Measurements from ENCODE around the gene SUGP1.
"Not testable (repeated sequence)": the region's sequence is repeated elsewhere in the genome, so short reads cannot be mapped to it uniquely, and the experiment has no call there.

SUGP1 gene

DNA sequence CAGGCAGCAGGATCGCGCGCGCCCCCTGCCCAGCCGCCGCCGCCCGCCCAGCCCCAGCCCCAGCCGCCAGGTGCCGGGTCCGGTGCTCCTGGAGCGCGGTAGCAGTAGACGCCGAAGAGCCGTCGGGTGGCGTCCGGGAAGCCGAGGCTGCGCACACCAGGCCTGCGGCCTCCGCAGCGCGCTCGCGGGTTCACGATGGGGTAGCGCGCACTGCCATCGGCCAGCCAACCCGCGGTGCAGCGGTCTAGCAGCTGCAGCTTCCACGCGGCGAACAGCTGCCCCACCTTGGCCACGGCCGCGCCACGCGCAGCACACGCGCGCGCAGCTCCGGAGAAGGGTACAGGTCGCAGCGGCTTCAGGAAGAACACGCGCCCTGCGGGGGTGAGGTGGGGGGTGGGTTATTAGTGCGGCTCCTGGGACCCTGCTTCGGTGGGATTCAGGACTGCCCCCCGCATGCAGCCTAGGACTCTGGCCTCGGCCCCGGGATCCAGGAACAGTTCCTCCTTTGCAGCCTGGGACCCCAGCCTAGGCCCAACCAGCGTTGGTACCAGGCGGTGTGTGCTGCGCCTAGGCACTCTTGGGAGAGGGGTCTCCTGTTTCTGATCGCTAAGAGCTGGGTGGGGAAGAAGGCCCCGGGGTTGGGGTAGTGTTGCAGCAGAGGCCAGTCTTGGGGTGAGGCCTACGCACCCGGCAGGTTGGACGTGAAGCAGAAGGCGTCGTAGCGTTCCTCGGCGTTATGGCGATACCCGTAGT lies 62.3 kb downstream of the SUGP1 start:
- Histone ChIP-seq H3K27ac (ENCODE audit: low read length) (no peak overlapping the region), H3K9me3 (ENCODE audit: insufficient read depth, low read depth, low read length) (no peaks in the 10 kb centered on the region), H3K4me1 (ENCODE audit: insufficient read depth, low read length) (peaks cover 3% of the 10 kb centered on the region; the same call in 1 of the 2 replicates), H3K27me3 (ENCODE audit: insufficient read depth, low read length) (peaks cover 48% of the 10 kb centered on the region), H3K9ac (ENCODE audit: low read depth, low read length) (no peak overlapping the region), H3K36me3 (ENCODE audit: insufficient read depth, low read depth, low read length) (no peaks in the 10 kb centered on the region), H3K4me3 (ENCODE audit: low read length) (no peak overlapping the region)

DNA sequence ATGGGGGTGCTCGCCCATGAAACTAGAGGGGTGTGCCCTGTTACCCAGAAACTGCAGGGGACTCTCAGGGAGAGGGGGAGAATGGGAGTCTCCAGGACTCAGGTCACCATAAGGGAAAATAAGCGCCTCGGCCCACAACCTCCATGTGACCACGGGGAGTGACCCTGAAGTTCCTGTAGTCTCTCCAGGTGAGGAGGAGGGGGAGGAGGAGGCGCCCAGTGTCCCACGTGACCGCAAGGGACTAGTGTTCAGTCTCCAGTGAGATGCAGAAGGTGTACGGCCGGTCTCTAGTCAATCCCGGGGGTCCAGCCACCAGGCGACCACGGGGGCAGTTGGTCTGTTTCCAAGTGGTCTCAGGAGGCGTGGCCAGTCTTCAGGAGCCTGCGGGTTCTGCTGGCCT lies 63.2 kb downstream of the SUGP1 start:
- no peaks in the 10 kb centered on the region for H3K9me3 ChIP-seq (ENCODE audit: insufficient read depth, low read depth, low read length)
- no peak overlapping the region for H3K27ac ChIP-seq (ENCODE audit: low read length)
- H3K27me3 ChIP-seq (ENCODE audit: insufficient read depth, low read length): peaks cover 46% of the 10 kb centered on the region
- H3K9ac ChIP-seq (ENCODE audit: low read depth, low read length): no peak overlapping the region
- no peak overlapping the region for H3K4me3 ChIP-seq (ENCODE audit: low read length)
- H3K36me3 ChIP-seq (ENCODE audit: insufficient read depth, low read depth, low read length): no peaks in the 10 kb centered on the region
- peaks cover 3% of the 10 kb centered on the region; the same call in 1 of the 2 replicates for H3K4me1 ChIP-seq (ENCODE audit: insufficient read depth, low read length)

DNA sequence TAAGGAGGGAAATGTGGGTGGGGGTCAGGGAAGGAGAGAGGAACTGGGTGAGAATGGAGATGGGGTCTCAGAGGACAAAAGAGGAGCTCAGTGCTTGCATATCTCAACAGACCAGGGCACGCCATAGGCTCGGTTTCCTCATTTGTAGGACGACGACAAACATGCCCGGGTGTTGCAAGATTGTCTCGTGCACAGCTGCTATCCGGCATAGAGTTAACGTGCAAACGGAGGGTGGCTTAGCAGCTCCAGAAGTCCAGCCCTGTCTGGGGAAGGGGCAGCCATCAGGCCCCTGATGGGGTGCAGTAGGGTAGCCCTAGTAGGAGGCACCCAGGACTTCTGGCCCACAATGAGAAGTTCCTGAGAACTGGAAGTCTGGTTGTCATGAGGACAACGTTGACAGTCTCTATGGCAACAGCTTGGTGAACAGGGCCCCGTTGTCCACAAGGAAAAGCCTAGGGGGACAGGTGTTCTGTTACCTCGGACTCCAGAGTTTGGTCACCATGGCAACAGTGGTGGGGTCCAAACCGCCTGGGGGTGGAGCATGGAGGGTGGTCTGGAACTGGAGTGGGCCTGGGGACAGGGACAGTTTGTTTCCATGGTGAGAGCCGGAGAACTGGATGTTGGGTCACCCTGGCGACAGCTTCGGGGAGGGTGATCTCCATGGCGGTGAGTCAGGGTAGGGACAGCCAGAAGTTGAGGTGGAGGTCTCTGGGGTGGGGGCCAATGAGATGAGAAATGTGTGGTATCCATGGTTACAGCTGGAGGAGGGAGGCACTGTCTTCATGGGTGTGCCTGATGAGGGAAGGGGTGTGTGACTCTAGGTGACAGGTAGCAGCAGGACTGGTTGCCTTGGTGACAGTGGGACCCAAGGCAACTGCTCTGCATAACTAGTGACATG lies 64.0 kb downstream of the SUGP1 start:
- Histone ChIP-seq H3K27me3 (ENCODE audit: insufficient read depth, low read length) (peaks cover 49% of the 10 kb centered on the region), H3K4me1 (ENCODE audit: insufficient read depth, low read length) (no peaks in the 10 kb centered on the region), H3K27ac (ENCODE audit: low read length) (no peak overlapping the region), H3K9me3 (ENCODE audit: insufficient read depth, low read depth, low read length) (no peaks in the 10 kb centered on the region), H3K4me3 (ENCODE audit: low read length) (no peak overlapping the region), H3K9ac (ENCODE audit: low read depth, low read length) (no peak overlapping the region), H3K36me3 (ENCODE audit: insufficient read depth, low read depth, low read length) (no peaks in the 10 kb centered on the region)

GRCh38 chr19:19253409-19253808 lies 66.9 kb downstream of the SUGP1 start:
- not testable (repeated sequence) for H3K4me3 ChIP-seq (ENCODE audit: low read length); H3K9ac ChIP-seq (ENCODE audit: low read depth, low read length); H3K36me3 ChIP-seq (ENCODE audit: insufficient read depth, low read depth, low read length); H3K4me1 ChIP-seq (ENCODE audit: insufficient read depth, low read length); H3K9me3 ChIP-seq (ENCODE audit: insufficient read depth, low read depth, low read length); H3K27ac ChIP-seq (ENCODE audit: low read length)
- H3K27me3 ChIP-seq (ENCODE audit: insufficient read depth, low read length): peaks cover 57% of the 10 kb centered on the region

- Histone ChIP-seq H3K27me3 (ENCODE audit: insufficient read depth, low read length) (peaks cover 48% of the 10 kb centered on the region), H3K9ac (ENCODE audit: low read depth, low read length) (no peak overlapping the region), H3K4me1 (ENCODE audit: insufficient read depth, low read length) (no peaks in the 10 kb centered on the region), H3K36me3 (ENCODE audit: insufficient read depth, low read depth, low read length) (no peaks in the 10 kb centered on the region), H3K9me3 (ENCODE audit: insufficient read depth, low read depth, low read length) (no peaks in the 10 kb centered on the region), H3K27ac (ENCODE audit: low read length) (no peak overlapping the region), H3K4me3 (ENCODE audit: low read length) (no peak overlapping the region)
Observed at GRCh38 chr19:19250196-19250801, 70.0 kb downstream of the SUGP1 start.

- Histone ChIP-seq H3K4me1 (ENCODE audit: insufficient read depth, low read length) (no peaks in the 10 kb centered on the region), H3K9me3 (ENCODE audit: insufficient read depth, low read depth, low read length) (peaks cover 5% of the 10 kb centered on the region; the same call in 1 of the 2 replicates), H3K27me3 (ENCODE audit: insufficient read depth, low read length) (no peaks in the 10 kb centered on the region; the same call in 1 of the 2 replicates), H3K27ac (ENCODE audit: low read length) (no peak overlapping the region), H3K36me3 (ENCODE audit: insufficient read depth, low read depth, low read length) (no peaks in the 10 kb centered on the region), H3K9ac (ENCODE audit: low read depth, low read length) (no peak overlapping the region), H3K4me3 (ENCODE audit: low read length) (no peak overlapping the region)
Observed at GRCh38 chr19:19240476-19240875, 79.8 kb downstream of the SUGP1 start.

- Histone ChIP-seq H3K27me3 (ENCODE audit: insufficient read depth, low read length) (no peaks in the 10 kb centered on the region; the same call in 1 of the 2 replicates), H3K4me3 (ENCODE audit: low read length) (no peak overlapping the region), H3K36me3 (ENCODE audit: insufficient read depth, low read depth, low read length) (no peaks in the 10 kb centered on the region), H3K9me3 (ENCODE audit: insufficient read depth, low read depth, low read length) (peaks cover 9% of the 10 kb centered on the region), H3K27ac (ENCODE audit: low read length) (no peak overlapping the region), H3K9ac (ENCODE audit: low read depth, low read length) (no peak overlapping the region), H3K4me1 (ENCODE audit: insufficient read depth, low read length) (no peaks in the 10 kb centered on the region)
Observed at GRCh38 chr19:19239675-19240074, 80.6 kb downstream of the SUGP1 start.

DNA sequence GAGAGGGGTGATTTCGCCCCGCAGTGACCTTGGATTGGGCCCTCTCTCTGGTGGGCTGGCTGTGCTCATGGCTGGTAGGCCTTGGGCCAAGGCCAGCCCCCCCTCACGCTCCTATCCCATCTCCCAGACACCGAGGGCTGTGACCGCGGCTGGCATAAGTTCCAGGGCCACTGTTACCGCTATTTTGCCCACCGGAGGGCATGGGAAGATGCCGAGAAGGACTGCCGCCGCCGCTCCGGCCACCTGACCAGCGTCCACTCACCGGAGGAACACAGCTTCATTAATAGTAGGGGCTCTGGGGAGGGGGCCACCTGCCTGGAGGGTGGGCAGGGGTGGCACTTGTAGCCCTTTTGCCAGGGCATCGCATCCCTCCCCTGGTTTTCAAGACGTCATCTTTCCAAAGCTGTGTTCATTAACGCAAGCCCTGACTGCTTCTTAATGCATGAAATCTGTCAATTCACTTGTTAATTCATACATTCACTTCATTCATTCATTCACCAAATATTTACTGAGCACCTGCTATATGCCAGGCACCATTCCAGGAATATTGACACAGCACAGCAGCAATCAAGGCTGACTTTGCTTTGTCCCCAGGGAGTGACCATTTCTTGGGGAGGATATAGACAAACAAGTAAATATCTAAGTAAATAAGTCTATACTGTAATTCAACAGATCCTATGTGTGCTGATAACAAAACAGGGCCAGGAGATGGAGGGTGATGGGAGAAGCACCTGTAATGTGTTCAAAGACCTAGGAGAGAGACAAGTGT lies 82.0 kb downstream of the SUGP1 start:
- no peaks in the 10 kb centered on the region; the same call in 1 of the 2 replicates for H3K27me3 ChIP-seq (ENCODE audit: insufficient read depth, low read length)
- no peaks in the 10 kb centered on the region for H3K4me1 ChIP-seq (ENCODE audit: insufficient read depth, low read length)
- no peak overlapping the region for H3K27ac ChIP-seq (ENCODE audit: low read length)
- no peaks in the 10 kb centered on the region for H3K36me3 ChIP-seq (ENCODE audit: insufficient read depth, low read depth, low read length)
- H3K9ac ChIP-seq (ENCODE audit: low read depth, low read length): no peak overlapping the region
- no peak overlapping the region for H3K4me3 ChIP-seq (ENCODE audit: low read length)
- H3K9me3 ChIP-seq (ENCODE audit: insufficient read depth, low read depth, low read length): peaks cover 17% of the 10 kb centered on the region

- Histone ChIP-seq H3K9ac (ENCODE audit: low read depth, low read length) (no peak overlapping the region), H3K4me3 (ENCODE audit: low read length) (no peak overlapping the region), H3K36me3 (ENCODE audit: insufficient read depth, low read depth, low read length) (no peaks in the 10 kb centered on the region), H3K9me3 (ENCODE audit: insufficient read depth, low read depth, low read length) (peaks cover 17% of the 10 kb centered on the region), H3K27ac (ENCODE audit: low read length) (no peak overlapping the region), H3K27me3 (ENCODE audit: insufficient read depth, low read length) (no peaks in the 10 kb centered on the region; the same call in 1 of the 2 replicates), H3K4me1 (ENCODE audit: insufficient read depth, low read length) (no peaks in the 10 kb centered on the region)
Observed at GRCh38 chr19:19236173-19236572, 84.1 kb downstream of the SUGP1 start.

GRCh38 chr19:19234220-19234816 lies 86.0 kb downstream of the SUGP1 start:
- Histone ChIP-seq H3K9me3 (ENCODE audit: insufficient read depth, low read depth, low read length) (peaks cover 17% of the 10 kb centered on the region), H3K36me3 (ENCODE audit: insufficient read depth, low read depth, low read length) (no peaks in the 10 kb centered on the region), H3K4me3 (ENCODE audit: low read length) (no peak overlapping the region), H3K9ac (ENCODE audit: low read depth, low read length) (no peak overlapping the region), H3K27me3 (ENCODE audit: insufficient read depth, low read length) (peaks cover 3% of the 10 kb centered on the region; the same call in 1 of the 2 replicates), H3K4me1 (ENCODE audit: insufficient read depth, low read length) (no peaks in the 10 kb centered on the region), H3K27ac (ENCODE audit: low read length) (no peak overlapping the region)

GRCh38 chr19:19232261-19232721 lies 88.0 kb downstream of the SUGP1 start:
- no peaks in the 10 kb centered on the region for H3K4me1 ChIP-seq (ENCODE audit: insufficient read depth, low read length)
- no peak overlapping the region for H3K9ac ChIP-seq (ENCODE audit: low read depth, low read length)
- peaks cover 17% of the 10 kb centered on the region for H3K9me3 ChIP-seq (ENCODE audit: insufficient read depth, low read depth, low read length)
- H3K27ac ChIP-seq (ENCODE audit: low read length): no peak overlapping the region
- H3K4me3 ChIP-seq (ENCODE audit: low read length): no peak overlapping the region
- H3K36me3 ChIP-seq (ENCODE audit: insufficient read depth, low read depth, low read length): no peaks in the 10 kb centered on the region
- peaks cover 21% of the 10 kb centered on the region; the same call in 1 of the 2 replicates for H3K27me3 ChIP-seq (ENCODE audit: insufficient read depth, low read length)

All from iPS-20b (cell line).